LHCN-M2 (cell line): ENCODE measurements around the gene ZNF385D. TPM values are rescaled to one million over a fixed set of nuclear protein-coding genes. Genes with fewer than 3 reads are reported as not detected.

Experiments
- DNase-seq: peaks from one replicate; pipeline ENCODE4 v3.0.0-alpha.2; 2012; ENCODE audit warnings: low read depth
- total RNA-seq: library from RNA; depleted of rRNA; stranded (reverse); fragments of >200 nt; gene quantifications from 2 replicates; pipeline ENCODE4 v1.2.3, GENCODE V29; 2014

The ZNF385D gene
- total RNA-seq, 1 experiment from 2014 or later, result 10.6 TPM

DNA sequence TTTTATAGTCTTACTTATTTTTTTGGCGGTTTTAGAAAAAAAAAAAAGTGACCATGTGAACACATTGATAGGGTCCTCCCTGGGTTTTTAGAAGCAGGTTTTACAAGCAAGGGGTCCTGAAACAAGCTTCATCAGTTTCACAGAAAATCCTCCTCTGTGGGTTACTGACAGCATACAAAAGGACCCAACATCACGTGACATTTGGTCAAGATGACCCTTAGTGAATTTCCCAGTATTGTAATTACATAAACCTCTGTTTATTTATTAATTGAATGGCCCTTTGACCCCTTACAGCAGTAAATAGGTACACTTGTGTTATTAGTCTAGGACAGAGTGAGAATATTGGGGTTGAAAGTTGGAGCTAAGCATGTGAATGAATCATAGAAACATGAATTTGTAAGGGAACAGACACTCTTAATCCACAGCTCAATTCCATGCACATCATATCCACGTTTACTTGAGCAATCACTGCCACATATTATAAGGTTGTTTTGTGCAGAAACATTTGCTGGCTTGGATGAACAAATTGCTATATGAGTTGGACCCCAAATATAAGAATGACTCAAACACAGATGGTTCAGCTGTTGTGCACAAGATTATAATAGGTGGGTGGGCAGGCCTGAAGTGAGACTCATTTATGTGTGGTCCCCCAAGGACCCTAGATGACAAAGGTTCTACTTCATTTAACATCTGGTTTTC is 137.5 kb downstream of the ZNF385D start:
- DNase-seq, result peak; percentile 39

DNA sequence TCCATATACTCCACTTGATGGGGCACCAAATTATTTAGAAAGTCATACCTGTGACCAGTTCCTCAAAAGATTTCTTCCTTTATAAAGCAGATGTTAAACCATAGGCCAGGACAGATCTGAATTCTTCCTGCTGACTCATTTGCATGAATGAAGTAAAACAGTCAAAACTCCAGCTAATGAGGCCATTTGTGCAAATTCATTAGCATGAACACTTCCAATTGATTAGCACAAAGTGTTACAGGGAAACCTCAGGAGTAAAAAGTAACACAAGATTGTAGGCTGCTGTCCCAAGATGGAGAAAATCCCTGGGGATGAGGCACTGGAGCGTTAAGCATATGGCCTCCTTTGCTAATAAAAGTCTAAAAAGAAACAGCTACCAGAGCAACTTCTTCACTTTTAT is 149.8 kb downstream of the ZNF385D start:
- no peak for DNase-seq

DNA sequence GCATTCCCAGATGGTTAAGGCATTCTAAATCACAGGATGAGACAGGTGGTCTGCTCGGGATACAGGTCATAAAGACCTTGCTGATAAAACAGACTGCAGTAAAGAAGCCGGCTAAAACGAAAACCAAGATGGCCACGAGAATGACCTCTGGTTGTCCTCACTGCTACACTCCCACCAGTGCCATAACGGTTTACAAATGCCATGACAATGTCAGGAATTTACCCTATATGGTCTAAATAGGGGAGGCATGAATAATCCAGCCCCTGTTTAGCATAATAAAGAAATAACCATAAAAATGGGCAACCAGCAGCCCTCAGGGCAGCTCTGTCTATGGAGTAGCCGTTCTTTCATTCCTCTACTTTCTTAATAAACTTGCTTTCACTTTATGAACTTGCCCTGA is 151.1 kb downstream of the ZNF385D start:
- DNase-seq, result no peak

DNA sequence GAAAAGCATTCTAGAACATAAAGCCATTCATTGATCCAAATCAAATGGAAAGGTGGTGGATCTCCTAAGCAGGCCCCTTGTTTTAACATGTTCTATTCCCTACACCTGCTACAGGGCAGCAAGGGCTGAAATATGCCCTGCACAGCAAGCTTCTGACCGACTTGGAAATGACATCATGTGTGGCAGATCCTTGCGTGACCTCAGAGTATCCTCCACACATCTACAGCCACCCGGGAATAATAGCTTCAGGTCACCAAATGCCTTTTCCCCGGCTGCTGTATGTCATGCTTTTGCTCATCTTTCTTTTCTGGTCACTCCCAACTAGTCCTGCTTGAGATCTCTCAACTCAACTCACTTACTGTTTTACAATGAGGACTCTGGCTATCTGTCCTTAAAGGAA is 158.2 kb downstream of the ZNF385D start:
- DNase-seq, result no peak

DNA sequence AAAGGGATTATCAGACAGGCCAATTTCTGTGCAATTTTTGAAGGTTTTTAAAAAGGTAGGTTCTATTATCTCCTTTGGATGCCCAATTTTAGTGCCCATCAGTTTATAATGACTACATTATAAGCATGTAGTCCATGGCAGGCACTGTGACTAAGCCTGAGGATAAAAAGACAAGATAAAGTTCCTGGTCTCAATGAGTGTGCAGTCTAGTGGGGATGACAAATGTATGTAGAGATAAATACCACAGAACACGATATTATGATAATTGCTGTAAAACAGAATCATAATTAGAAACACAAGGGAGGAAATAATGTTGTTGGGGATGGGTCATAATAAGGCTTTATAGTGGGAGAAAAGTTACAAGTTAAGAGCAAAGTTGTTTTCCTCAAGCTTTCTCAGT is 163.1 kb downstream of the ZNF385D start:
- no peak for DNase-seq

DNA sequence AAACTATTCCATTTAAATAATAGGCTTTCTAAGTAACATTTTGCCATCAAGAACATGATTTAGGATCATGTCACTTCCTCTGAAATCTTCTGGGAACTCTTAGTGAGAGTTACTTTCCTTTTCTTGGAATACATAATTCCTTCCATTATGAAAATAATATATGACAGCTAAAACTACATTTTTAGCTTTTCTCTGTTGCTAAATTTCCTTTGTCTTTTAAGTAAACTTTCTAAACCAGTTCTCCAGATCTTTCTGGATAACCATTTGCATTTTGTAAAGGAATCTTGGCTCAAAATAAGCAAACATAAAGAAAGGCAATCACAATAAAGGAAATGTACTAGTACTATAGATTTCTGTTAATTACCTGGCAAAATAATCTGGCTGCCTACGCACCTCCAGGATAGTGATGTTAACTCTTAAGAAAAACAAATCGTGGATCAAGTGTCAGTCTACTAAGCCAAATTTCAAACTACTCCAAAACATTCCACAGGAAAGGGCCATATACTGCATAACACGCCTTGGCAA is 165.7 kb downstream of the ZNF385D start:
- no peak for DNase-seq

- peak; percentile 23 for DNase-seq
Observed at GRCh38 chr3:21573291-21573690, 177.7 kb downstream of the ZNF385D start.

GRCh38 chr3:21564531-21564930 is 186.5 kb downstream of the ZNF385D start:
- DNase-seq, result no peak

DNA sequence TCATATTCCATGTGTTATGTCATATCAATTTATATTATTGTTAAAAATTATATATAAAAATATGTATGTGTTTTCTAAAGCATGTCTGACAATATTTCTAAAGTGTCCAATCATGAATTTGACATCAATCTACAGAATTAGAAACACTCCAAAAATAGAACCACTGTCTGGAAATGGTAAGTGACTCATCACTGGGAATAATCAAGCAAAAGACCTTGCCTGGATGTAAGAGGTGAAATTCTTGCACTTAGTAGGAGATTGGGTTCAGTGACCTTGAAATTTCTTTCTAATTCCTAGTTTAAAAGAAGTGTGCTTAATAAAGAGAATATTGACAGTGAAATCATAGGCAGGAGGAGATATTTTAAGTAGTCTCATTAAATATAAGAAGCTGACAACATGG is 188.8 kb downstream of the ZNF385D start:
- DNase-seq, result peak; percentile 22

- no peak for DNase-seq
Observed at GRCh38 chr3:21561472-21561871, 189.5 kb downstream of the ZNF385D start.

- DNase-seq, result no peak
Observed at GRCh38 chr3:21551019-21551418, 200.0 kb downstream of the ZNF385D start.

DNA sequence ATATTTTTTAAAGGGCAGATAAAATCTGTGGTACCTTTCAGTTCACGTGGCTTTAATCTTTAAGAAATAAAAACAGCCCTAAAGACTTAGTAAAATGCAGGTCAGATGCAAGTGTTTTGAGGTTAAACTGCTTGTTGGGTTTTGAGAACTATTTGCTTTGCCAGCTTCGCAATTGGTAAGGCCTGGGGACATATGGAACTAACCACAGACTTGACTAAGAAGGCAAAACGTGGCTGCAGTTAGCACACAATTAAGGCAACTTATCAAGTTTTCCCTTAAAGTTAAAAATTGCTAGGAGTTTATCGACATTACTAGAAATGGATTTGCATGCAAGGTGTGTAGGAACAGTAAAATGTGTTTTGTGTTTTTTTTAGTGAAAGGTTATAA is 206.9 kb downstream of the ZNF385D start:
- DNase-seq, result no peak

GRCh38 chr3:21543380-21544075 is 207.5 kb downstream of the ZNF385D start:
- no peak for DNase-seq

DNA sequence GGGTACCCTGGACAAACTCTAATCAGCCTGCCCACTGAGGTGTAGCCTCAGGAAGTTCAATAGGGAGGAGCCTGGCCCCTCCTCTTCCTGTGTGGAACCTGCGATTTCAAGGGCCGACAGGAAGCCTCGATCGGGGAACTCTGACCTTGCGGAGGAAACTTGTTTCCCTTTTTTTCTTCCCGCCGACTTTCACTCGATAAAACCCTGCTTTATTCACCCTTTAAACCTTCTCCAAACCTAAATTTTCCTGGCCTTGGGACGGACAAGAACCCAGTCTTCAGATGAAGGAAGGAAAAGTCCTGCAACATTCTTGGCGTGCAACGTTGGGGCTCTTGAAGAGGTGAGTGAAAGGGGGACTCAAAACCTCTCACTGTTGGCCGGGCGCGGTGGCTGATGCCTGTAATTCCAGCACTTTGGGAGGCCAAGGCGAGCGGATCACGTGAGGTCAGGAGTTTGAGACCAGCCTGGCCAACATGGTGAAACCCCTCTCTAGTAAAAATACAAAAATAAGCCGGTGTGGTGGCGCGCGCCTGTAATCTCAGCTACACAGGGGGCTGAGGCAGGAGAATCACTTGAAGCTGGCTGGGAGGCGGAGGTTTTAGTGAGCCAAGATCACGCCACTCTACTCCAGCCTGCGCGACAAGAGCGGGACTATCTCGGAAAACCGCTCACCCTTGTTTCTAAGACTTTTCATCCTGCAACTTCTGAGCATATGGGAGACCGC is 208.2 kb downstream of the ZNF385D start:
- no peak for DNase-seq

- DNase-seq, result no peak
Observed at GRCh38 chr3:21540265-21540664, 210.7 kb downstream of the ZNF385D start.

- no peak for DNase-seq
Observed at GRCh38 chr3:21534462-21534861, 216.5 kb downstream of the ZNF385D start.

- DNase-seq, result no peak
Observed at GRCh38 chr3:21533002-21533401, 218.0 kb downstream of the ZNF385D start.

GRCh38 chr3:21531909-21532308 is 219.1 kb downstream of the ZNF385D start:
- DNase-seq, result no peak

- no peak for DNase-seq
Observed at GRCh38 chr3:21528291-21528995, 222.6 kb downstream of the ZNF385D start.

- DNase-seq, result no peak
Observed at GRCh38 chr3:21526461-21526860, 224.5 kb downstream of the ZNF385D start.

GRCh38 chr3:21524133-21524532 is 226.9 kb downstream of the ZNF385D start:
- peak; percentile 57 for DNase-seq
